GM18507 (cell line): ENCODE measurements around the gene KRTAP12-1.
"Not testable (repeated sequence)": the region's sequence is repeated elsewhere in the genome, so short reads cannot be mapped to it uniquely, and the experiment has no call there.

Experiments
- DNase-seq: peaks from one replicate; pipeline ENCODE4 v3.0.0; 2011; ENCODE audit warnings: low read depth; ENCODE audit not compliant: insufficient read length; ENCODE audit errors: extremely low spot score
- FAIRE-seq: peaks from 2 replicates; lab custom pipeline; 2011; peaks lifted over from hg19 to GRCh38; lab: Jason Lieb, UNC

The KRTAP12-1 gene

GRCh38 chr21:44700101-44701022 is 18.4 kb upstream of the KRTAP12-1 start:
- FAIRE-seq, result no peak
- DNase-seq, result no peak

DNA sequence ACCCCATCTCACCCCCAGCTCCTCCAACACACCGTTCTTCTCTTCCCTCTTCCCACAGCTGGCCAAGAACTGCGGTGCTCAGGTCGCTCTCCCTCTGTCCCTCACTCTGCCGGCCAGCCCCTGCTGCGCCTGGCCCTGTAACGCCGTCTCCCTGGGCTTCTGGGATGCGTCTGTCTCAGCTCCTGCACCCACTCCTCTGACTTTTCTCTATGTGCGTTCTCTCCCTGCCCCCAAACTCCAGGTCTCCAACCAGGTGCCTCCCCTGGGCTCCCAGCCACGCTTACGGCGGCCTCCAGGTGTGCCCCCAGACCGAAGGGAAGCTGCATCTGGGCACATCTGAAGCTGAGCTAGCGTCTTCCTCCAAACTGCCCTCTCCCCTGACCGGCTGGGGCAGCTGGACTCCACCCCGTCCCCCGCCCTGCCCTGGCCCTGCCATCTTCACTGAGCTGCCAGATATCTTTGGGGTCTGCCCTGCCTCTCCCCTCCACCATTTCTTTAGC is 17.6 kb upstream of the KRTAP12-1 start:
- FAIRE-seq (no peak), DNase-seq (no peak)

DNA sequence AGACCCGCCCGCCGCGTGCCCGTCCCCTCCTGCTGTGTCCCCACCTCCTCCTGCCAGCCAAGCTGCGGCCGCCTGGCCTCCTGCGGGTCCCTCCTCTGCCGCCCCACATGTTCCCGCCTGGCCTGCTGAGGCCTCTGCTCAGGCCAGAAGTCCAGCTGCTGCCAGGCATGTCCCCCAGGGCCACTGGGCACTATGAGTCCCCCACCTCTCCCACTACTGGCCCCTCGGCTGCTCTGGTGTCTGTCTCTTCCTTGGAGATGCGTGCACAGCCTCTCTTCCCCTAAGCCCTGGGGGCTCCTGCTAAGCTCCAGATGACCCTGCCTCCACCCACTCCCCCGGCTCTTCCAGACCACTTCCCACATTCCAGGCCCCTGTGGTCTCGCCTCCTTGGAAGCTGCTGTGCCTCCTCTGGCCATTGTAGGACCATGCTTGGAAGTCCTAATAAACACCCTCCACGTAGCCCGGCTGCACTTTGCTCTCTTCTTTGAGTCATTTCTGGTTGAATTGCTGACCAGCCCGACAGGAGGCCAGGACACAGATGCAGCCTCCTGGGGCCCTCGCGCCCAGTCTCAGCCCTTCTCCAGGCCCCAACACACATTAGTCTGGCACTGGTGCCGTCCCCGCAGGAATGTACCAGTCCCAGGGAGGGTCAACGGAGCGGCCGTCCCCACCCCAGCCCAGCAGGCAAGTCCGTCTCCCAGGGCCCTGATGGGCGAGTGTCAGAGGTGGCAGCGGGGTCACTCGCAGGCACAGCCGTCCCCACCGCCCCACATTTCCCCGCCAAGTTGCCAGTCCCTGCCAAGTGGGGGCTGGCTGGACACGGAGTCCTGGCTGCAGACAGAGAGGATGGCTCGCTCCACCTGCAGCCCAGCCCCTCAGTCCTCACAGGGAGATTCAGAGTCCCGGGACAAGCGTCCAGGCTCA is 16.1 kb upstream of the KRTAP12-1 start:
- DNase-seq (no peak), FAIRE-seq (no peak)

DNA sequence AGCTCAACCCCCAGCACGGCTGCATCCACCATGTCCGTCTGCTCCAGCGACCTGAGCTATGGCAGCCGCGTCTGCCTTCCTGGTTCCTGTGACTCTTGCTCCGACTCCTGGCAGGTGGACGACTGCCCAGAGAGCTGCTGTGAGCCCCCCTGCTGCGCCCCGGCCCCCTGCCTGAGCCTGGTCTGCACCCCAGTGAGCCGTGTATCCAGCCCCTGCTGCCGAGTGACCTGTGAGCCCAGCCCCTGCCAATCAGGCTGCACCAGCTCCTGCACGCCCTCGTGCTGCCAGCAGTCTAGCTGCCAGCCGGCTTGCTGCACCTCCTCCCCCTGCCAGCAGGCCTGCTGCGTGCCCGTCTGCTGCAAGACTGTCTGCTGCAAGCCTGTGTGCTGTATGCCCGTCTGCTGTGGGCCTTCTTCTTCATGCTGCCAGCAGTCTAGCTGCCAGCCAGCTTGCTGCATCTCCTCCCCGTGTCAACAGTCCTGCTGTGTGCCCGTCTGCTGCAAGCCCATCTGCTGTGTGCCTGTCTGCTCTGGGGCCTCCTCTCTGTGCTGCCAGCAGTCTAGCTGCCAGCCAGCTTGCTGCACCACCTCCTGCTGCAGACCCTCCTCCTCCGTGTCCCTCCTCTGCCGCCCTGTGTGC is 15.3 kb upstream of the KRTAP12-1 start, which contains the start of gene KRTAP10-12:
Gene KRTAP10-12 (plus strand): TSS at position 1 of the 639 bp plus-strand sequence. CDS start 30 bp downstream, at position 31.
- not testable (repeated sequence) for FAIRE-seq, DNase-seq

DNA sequence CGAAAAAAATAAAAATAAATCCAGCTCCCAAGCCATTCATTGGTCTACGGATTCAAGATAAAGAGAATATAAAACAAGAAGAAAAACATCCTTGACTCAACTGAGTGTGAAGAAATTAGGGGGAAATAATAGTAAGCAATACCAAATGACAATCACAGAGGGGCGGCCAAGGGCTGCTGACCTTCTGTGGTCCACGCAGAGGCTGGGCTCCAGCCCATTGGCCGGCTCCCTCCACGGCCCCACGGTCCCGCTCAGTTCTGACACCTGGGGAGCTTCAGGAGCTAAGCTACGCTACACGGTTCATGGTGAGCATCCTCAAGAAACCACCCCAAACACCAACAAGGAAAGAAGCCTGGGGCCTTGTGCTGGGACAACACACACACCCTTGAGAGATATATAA is 14.6 kb upstream of the KRTAP12-1 start:
- no peak for FAIRE-seq

GRCh38 chr21:44695641-44696040 is 13.7 kb upstream of the KRTAP12-1 start:
- no peak for FAIRE-seq
- no peak for DNase-seq

More for the DNA sequence above, 14.6 kb upstream of the KRTAP12-1 start:
- DNase-seq, result no peak

- no peak for DNase-seq
Measured at GRCh38 chr21:44695184-44695583, 13.2 kb upstream of the KRTAP12-1 start.

GRCh38 chr21:44694776-44695175 is 12.8 kb upstream of the KRTAP12-1 start:
- DNase-seq, result no peak

More at GRCh38 chr21:44695184-44695583, 13.2 kb upstream of the KRTAP12-1 start:
- FAIRE-seq, result no peak

DNA sequence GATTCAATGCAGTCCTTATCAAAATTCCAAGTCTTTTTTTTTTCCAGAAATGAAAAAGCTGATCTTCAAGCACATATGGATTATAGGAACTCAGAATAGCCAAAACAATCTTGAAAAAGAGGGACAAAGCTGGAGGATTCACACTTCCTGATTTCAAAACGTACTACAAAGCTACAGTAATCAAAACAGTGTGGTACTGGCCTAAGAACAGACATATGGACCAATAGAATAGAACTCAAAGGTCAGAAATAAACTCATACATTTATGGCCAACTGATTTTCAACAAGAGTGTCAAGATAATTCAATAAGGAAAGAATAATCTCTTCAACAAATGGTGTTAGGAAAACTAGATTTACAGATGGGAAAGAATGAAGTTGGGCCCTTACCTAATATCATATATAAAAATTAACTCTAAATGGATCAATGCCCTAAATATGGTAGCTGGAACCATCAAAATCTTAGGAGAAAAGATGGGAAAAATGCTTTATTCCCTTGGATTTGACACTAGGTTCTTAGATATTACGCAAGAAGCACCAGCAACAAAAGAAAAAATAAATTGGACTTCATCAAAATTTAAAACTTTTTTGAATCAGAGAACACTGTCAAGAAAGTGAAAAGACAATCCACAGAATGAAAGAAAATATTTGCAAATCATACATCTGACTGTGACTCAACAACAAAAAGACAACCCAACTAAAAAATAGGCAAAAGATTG is 11.0 kb upstream of the KRTAP12-1 start:
- no peak for DNase-seq

More at GRCh38 chr21:44694776-44695175, 12.8 kb upstream of the KRTAP12-1 start:
- FAIRE-seq, result no peak

DNA sequence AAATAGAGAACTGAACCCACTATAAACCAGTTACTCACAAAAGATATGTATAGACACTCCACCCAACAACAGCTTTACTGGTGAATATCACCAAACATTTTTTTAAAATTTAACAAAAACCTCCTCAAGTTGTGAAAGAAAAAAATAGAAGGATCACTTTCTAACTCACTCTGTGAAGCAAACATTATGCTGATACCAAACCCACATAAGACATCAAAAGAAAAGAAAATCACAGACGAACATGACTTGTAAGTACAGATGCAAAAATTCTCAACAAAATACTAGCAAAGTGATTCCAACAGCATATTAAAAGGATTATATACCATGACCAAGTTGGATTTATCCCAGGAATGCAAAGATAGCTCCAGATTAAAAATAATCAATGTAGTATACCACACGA is 9.7 kb upstream of the KRTAP12-1 start:
- DNase-seq (no peak), FAIRE-seq (no peak)

More for the DNA sequence above, 11.0 kb upstream of the KRTAP12-1 start:
- no peak for FAIRE-seq

DNA sequence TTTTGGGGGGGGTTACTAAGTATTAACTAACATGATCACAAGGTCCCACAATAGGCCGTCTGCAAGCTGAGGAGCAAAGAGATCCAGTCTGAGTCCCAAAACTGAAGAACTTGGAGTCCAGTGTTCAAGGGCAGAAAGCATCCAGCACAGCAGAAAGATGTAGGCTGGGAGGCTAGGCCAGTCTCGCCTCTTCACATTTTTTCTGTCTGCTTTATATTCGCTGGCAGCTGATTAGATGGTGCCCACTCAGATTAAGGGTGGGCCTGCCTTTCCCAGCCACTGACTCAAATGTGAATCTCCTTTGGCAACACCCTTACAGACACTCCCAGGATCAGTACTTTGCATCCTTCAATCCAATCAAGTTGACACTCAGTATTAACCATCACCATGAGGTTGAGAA is 7.8 kb upstream of the KRTAP12-1 start:
- DNase-seq, FAIRE-seq: not testable (repeated sequence)

GRCh38 chr21:44687671-44688070 is 5.7 kb upstream of the KRTAP12-1 start:
- no peak for FAIRE-seq

GRCh38 chr21:44686843-44687561 is 5.0 kb upstream of the KRTAP12-1 start:
- DNase-seq, result no peak
- no peak for FAIRE-seq

More at GRCh38 chr21:44687671-44688070, 5.7 kb upstream of the KRTAP12-1 start:
- DNase-seq, result no peak

DNA sequence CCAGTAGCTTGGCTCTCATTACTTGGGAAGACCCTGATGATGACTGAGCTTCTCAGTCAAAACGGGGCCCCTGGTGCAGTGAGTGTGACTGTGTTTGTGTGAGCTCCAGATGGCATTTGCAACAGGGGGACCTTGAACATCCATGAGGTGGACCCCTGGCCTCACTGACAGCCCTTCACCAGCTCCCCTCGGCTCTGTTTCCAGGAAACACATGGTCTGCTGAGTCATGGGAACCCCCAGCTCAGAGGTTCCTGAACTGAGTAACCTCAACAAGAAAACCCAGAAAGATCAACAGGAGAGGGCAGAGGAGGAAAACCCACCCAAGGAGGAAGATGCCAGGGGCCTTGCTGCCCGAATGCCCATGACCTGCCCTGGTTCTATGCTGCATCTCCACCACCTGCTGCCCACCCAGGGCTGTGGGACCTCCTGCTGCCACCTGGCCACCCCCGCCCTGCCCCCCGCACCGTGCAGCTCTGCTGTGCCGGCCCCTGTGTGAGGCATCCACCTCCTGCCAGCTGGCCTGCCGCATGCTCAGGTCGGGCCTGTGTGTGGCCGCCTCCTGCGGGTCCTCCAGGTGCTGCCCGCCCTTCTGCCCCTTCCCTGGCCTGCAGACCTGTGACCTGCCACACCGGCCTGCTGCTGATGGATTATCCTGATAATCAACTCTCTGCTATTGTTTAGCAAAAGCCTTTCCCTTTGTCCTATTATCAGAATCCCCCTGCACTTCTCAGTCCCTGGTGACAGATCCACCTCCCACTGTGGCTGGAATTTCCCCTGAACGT is 4.2 kb upstream of the KRTAP12-1 start:
- DNase-seq (no peak), FAIRE-seq (no peak)

- not testable (repeated sequence) for FAIRE-seq, DNase-seq
Measured at GRCh38 chr21:44685050-44685449, 3.1 kb upstream of the KRTAP12-1 start.

DNA sequence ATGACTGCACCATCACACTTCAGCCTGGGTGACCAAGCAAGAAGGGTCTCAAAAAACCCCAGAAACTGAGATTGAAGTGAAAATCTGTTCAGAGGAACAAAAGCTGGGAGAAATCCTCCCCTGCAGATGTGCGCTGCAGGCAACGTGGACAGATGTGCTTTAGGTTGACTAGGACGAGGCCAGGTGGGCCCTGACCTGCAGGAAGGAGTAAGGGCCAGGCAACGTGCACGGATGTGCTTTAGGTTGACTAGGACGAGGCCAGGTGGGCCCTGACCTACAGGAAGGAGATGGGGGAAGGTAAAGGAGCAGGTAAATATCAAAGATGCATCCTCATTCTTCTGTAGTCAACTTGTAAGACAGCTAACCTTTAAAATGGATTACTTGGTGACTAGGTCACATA is 2.5 kb upstream of the KRTAP12-1 start:
- FAIRE-seq (no peak), DNase-seq (no peak)

DNA sequence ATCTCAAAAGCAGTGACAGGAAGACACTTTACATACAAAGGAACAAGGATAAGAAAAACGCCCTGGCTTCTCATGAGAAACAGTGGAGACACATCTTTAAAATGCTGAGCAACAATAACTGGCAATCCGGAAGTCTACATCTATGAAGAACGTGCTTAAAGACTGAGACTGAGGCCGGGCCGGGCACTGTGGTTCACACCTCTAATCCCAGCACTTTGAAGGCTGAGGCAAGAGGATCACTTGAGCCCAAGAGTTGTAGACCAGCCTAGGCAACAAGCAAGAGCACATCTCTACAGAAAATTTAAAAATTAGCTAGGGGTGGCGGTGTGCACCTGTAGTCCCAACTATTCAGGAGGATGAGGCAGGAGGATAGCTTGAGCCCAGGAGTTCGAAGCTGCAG is 2.1 kb upstream of the KRTAP12-1 start:
- DNase-seq, result no peak

More for the DNA sequence above, 2.1 kb upstream of the KRTAP12-1 start:
- no peak for FAIRE-seq
